GM12891 (cell line): Measurements from ENCODE around the gene STX3.
"Not testable (repeated sequence)": the region's sequence is repeated elsewhere in the genome, so short reads cannot be mapped to it uniquely, and the experiment has no call there.

Source experiments
- DNase-seq: peaks from one replicate; pipeline ENCODE4 v3.0.0; 2011; ENCODE audit warnings: low spot score; ENCODE audit not compliant: insufficient read length
- FAIRE-seq: peaks from 2 replicates; lab custom pipeline; 2011; peaks lifted over from hg19 to GRCh38; lab: Jason Lieb, UNC
- PAX5 ChIP-seq: IDR thresholded peaks from 2 replicates; pipeline ENCODE4 v1.6.1; 2011; ENCODE audit warnings: low read length, moderate library complexity, mild to moderate bottlenecking; ENCODE audit not compliant: insufficient read depth, severe bottlenecking
- POLR2A ChIP-seq: IDR thresholded peaks from 2 replicates; pipeline ENCODE4 v1.6.1; 2011; ENCODE audit warnings: low read depth, low read length, control low read depth
- POLR2AphosphoS5 ChIP-seq: IDR thresholded peaks from 2 replicates; pipeline ENCODE4 v1.6.1; 2011; ENCODE audit warnings: low read depth, low read length, control low read depth
- POU2F2 ChIP-seq: IDR thresholded peaks from 2 replicates; pipeline ENCODE4 v1.6.1; 2011; ENCODE audit warnings: low read depth, mild to moderate bottlenecking, control low read depth, low read length, moderate library complexity
- SPI1 ChIP-seq: IDR thresholded peaks from 2 replicates; pipeline ENCODE4 v1.6.1; 2011; ENCODE audit warnings: low read depth, low read length, control low read depth
- TAF1 ChIP-seq: IDR thresholded peaks from 2 replicates; pipeline ENCODE4 v1.6.1; 2011; ENCODE audit warnings: low read depth, low read length, control low read depth

STX3 gene

DNA sequence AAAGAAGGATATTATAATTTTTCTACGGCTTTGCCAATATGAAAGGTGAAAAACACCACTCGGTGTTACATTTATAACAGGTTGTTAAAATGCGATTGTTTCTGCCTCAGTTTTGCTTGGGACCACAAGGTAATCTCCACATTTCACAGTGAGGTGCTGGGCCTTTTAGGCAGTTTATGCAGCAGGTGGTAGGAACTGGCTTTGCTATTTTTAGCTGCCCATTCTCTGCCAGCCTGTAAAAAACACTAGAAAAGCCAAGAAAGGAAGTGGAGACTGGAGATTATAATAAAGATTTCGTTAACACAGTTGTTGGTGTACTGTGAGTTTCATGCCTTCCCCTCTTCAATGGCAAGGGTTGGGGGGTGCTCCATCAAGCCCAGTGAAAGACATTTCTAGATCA is 63.4 kb downstream of the STX3 start:
- no peak for FAIRE-seq
- no peak for DNase-seq
- no peak for TF ChIP-seq TAF1
- no peak for TF ChIP-seq POU2F2
- TF ChIP-seq PAX5, result no peak
- peak; percentile 19; the same call in 1 of the 2 replicates for TF ChIP-seq SPI1
- no peak for TF ChIP-seq POLR2AphosphoS5

- DNase-seq, result no peak
- FAIRE-seq, result peak; percentile 87
- TF ChIP-seq SPI1 (no peak), POU2F2 (0 out of 2 replicates have a peak, but pooled peaks have one; percentile 15)
Observed at GRCh38 chr11:59822989-59823566, 67.9 kb downstream of the STX3 start.

DNA sequence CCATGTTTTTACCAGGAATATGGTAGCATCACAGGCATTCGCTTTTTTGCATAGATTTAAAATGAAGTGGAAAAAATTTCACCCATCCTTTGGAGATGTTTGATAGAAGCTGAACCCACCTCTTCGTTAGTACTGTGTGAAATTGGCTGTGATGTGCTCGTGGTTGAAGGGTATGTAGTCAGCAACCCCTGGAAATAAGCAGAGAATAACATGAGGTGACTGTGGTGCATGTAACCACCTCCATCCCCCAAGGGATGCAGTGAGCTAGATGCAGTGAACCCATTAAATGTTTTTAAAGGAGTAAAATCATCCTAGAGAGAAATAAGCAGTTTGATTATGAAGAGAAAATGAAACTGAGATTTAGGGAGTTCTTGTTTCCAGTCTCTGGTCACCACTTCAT is 74.2 kb downstream of the STX3 start:
- TF ChIP-seq POU2F2 (no peak), TAF1 (no peak)
- no peak for DNase-seq
- peak; percentile 85 for FAIRE-seq

GRCh38 chr11:59833602-59834001 is 78.4 kb downstream of the STX3 start:
- FAIRE-seq (no peak), DNase-seq (no peak)
- no peak for TF ChIP-seq SPI1
- TF ChIP-seq TAF1, result no peak
- TF ChIP-seq PAX5, result no peak
- TF ChIP-seq POLR2AphosphoS5, result no peak
- TF ChIP-seq POLR2A, result no peak
- no peak for TF ChIP-seq POU2F2

DNA sequence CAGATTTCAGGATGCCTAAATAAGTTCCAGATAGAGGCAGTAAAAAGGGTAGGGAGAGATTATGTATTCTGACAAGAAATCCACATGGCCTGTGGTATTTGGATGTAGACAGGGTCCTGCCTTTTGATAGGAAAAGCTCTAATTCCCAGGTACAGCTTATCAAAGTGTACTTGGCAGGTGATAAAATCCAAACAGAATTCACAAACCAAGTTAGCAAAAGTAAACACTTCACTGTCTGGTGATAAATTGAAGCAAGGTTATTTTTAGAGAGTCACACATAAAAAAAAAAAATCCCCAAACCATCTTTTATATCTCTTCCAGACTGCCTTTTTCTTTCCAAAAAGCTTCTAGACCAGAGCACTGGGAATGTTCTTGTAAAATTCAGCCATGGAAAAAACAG is 84.4 kb downstream of the STX3 start:
- DNase-seq (no peak), FAIRE-seq (no peak)
- TF ChIP-seq POLR2A (no peak), POU2F2 (no peak), POLR2AphosphoS5 (no peak)

GRCh38 chr11:59841514-59841913 is 86.3 kb downstream of the STX3 start:
- DNase-seq (no peak), FAIRE-seq (no peak)
- TF ChIP-seq TAF1, result no peak
- TF ChIP-seq POLR2A, result no peak
- TF ChIP-seq SPI1, result no peak
- TF ChIP-seq POLR2AphosphoS5, result no peak

DNA sequence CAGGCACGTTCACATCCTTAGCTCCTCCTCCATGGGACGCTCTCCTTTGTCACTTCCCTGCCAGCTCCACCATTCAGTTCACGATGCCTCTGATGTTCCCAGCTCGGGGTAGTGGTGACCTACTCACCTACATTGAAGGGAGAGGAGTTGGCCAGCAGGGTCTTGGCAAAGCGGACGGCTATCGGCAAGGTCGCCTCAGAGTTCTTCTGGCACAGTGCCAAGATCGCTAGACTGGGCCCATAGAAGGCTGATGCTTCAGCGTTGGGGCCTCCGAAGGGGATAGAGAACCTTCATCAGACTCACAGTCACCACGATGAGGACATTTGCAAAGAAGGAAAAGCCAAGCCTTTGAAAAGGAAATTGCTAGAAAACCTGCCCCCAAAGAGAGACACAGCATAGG is 87.1 kb downstream of the STX3 start:
- no peak for TF ChIP-seq POLR2AphosphoS5
- no peak for TF ChIP-seq TAF1
- no peak for TF ChIP-seq POU2F2
- DNase-seq (no peak), FAIRE-seq (no peak)

DNA sequence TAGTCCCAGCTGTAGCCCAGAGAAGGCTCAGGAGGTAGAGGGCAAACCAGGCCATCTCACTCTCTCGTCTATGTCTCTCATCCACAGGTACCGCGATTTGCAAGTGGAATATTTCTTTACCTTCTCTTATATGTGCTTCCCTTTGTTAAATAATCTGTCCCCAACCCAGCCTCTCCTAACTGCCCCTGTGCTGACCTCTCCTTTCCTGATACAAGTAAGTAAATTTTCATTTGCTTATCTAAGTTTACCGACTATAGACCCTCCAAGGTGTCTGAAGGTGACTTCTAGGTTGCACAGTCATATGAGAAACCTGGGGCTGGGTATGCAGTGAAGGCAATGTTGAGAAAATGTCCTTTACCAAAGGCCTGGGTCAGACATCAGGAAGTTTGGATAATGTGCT is 90.2 kb downstream of the STX3 start, which contains the start of gene CBLIF:
Gene CBLIF, minus strand, starts transcription at position 101 of the 400 bp plus-strand sequence. Its CDS starts 46 bp downstream, at position 55.
- DNase-seq (no peak), FAIRE-seq (no peak)
- no peak for TF ChIP-seq POU2F2
- no peak for TF ChIP-seq TAF1
- no peak for TF ChIP-seq POLR2A
- no peak for TF ChIP-seq PAX5
- TF ChIP-seq POLR2AphosphoS5, result no peak
- no peak for TF ChIP-seq SPI1

DNA sequence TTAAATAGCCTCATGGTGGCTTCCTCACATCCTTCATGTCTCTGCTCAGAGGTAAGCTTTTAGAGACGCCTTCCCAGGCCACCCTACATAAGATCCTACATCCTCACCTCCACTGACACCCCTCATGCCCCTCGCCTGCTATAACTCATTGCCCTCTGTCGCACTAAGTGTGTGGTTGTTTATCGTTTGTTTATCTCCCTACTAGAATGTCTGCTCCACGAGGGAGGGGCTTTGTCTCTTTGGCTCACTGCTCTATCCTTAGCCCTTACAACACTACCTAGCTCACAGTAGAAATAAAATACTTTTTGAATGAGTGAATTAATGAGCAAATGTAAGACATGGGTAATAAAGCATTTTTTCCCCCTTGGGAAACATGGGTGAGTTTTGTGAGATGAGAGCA is 91.4 kb downstream of the STX3 start:
- TF ChIP-seq TAF1 (no peak), SPI1 (no peak), PAX5 (no peak), POLR2A (no peak), POU2F2 (no peak), POLR2AphosphoS5 (no peak)
- DNase-seq (no peak), FAIRE-seq (no peak)

GRCh38 chr11:59847626-59848025 is 92.5 kb downstream of the STX3 start:
- TF ChIP-seq PAX5 (no peak), POU2F2 (no peak), POLR2A (no peak), TAF1 (no peak)
- DNase-seq, result no peak
- no peak for FAIRE-seq

GRCh38 chr11:59848439-59848838 is 93.3 kb downstream of the STX3 start:
- FAIRE-seq, DNase-seq: not testable (repeated sequence)

- no peak for DNase-seq
- TF ChIP-seq SPI1 (no peak), POU2F2 (no peak)
- no peak for FAIRE-seq
Observed at GRCh38 chr11:59849129-59849528, 94.0 kb downstream of the STX3 start.

DNA sequence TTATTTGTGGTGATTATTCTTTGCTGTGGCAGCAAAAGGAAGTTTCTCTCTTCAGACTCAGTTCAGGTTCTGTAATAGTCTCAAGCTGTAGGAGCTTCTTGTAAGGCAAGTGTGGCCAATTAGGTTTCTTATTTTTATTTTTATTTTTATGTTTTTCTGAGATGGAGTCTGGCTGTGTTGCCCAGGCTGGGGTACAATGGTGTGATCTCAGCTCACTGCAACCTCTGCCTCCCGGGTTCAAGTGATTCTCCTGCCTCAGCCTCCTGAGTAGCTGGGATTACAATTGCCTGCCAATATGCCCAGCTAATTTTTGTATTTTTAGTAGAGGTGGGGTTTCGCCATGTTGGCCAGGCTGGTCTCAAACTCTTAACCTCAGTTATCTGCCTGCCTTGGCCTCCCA is 94.4 kb downstream of the STX3 start:
- not testable (repeated sequence) for DNase-seq, FAIRE-seq

DNA sequence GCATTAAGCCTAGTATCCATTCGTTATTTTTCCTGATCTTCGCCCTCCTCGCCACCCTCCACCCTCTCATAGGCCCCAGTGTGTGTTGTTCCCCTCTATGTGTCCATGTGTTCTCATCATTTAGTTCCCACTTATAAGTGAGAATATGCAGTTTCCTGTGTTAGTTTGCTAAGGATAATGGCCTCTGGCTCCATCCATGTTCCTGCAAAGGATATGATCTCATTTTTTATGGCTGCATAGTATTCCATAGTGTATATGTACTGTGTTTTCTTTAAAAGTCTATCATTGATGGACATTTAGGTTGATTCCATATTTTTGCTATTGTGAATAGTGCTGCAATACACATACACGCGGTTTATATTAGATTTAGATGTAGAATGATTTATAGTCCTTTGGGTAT is 96.2 kb downstream of the STX3 start:
- FAIRE-seq, DNase-seq: not testable (repeated sequence)
